Retinal pigment epithelial cell (primary cell): ENCODE results near the gene PRRT3.

Source experiments
- DNase-seq: peaks from one replicate; pipeline ENCODE4 v3.0.0-alpha.2; 2010; ENCODE audit warnings: low read depth
- H3K4me3 ChIP-seq: 2 replicates; pipeline ENCODE4 v1.5.1; 2011; ENCODE audit warnings: mild to moderate bottlenecking, low read length, control low read depth, moderate library complexity
- CTCF ChIP-seq: conservative IDR thresholded peaks from 2 replicates; pipeline ENCODE4 v1.5.1; 2011; ENCODE audit warnings: low read depth, low read length, control low read depth, inconsistent platforms

The PRRT3 gene

GRCh38 chr3:9933561-9934234 lies 18.5 kb downstream of the PRRT3 start, which contains the start of gene CRELD1:
Gene CRELD1, plus strand, starts transcription at chr3:9933834. Its CDS starts 605 bp downstream, at chr3:9934439.
- DNase-seq = peak; percentile 82

GRCh38 chr3:9932843-9933560 lies 19.2 kb downstream of the PRRT3 start:
- no peak for DNase-seq
- H3K4me3 ChIP-seq = peak overlapping the region; percentile 76
- TF ChIP-seq CTCF = peak; percentile 83

More at GRCh38 chr3:9933561-9934234, 18.5 kb downstream of the PRRT3 start, which contains the start of gene CRELD1:
- peak within 1 kb of the TSS; percentile 76 for H3K4me3 ChIP-seq
- TF ChIP-seq CTCF = no peak

GRCh38 chr3:9932535-9932842 lies 19.7 kb downstream of the PRRT3 start:
- no peak for TF ChIP-seq CTCF
- H3K4me3 ChIP-seq = peak overlapping the region; percentile 76
- no peak for DNase-seq

GRCh38 chr3:9930804-9931418 lies 21.3 kb downstream of the PRRT3 start:
- H3K4me3 ChIP-seq = no peak overlapping the region
- TF ChIP-seq CTCF = peak; percentile 13
- DNase-seq = no peak

GRCh38 chr3:9928158-9928557 lies 24.1 kb downstream of the PRRT3 start:
- TF ChIP-seq CTCF = no peak

GRCh38 chr3:9918261-9919038 lies 33.8 kb downstream of the PRRT3 start:
- no peak overlapping the region for H3K4me3 ChIP-seq
- TF ChIP-seq CTCF = no peak
- no peak for DNase-seq

More at GRCh38 chr3:9928158-9928557, 24.1 kb downstream of the PRRT3 start:
- DNase-seq = no peak
- no peak overlapping the region for H3K4me3 ChIP-seq
